Hepatocyte (in vitro differentiated cells): ENCODE measurements around the gene ESRP2.
A peak's percentile ranks its signal among the peaks of the same experiment; 100 is the strongest.

Experiments used
- EZH2 ChIP-seq: fragments of 200-600 bp; sonication (generic); IDR thresholded peaks from 2 replicates; pipeline ENCODE4 v1.6.1; 2016; ENCODE audit warnings: antibody characterized with exemption, mild to moderate bottlenecking, borderline replicate concordance
- TF ChIP-seq, protein P1 (sequence below): fragments of 200-600 bp; sonication (generic); IDR thresholded peaks from 2 replicates; pipeline ENCODE4 v1.5.1; 2016; ENCODE audit warnings: antibody characterized with exemption, mild to moderate bottlenecking; ENCODE audit not compliant: poor library complexity

DNA sequence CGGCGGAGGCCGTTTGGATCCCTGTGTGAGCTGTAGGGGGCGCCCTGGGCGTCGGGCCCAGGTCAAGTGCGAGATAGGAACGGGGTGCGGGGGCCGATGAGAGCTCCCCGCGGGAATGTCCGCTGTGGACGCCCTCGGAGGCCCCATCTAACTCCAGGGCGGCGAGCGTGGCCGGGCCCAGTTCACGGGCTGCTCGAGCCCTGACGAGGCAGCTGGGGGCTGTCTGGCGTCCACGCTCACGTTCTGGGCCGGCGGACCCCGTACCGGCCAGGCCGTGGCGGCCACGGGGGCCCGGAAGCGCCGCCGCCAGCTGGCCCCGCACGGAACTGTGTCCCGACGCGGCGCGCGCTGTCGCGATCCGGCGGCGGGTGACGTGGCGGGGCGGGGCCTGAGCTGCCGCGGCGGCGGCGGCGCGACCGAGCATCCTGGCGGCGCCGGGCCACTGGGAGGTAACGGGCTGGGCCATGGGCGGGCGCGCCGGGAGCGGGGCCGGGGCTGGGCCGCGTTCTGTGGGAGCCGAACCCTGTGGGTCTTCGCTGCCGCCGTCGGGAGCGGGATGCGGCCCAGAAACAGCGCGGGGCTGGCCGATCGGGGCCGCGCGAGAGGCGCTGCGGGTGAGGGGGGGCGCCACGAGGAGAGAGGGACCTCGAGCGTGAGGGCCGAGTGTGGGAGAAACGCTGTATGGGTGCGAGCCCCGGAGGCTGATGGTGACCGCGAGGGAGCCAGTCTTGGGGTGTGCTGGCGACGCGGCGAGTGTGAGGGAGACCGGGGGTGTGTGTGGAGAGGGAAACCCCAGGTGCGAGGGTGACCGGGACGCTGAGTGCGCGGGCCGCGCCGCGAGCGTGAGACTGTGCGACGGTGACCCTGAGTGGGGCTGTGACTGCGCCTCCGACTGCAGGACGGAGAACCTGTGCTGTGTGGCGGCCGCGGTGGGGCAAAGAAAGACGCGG lies 28.5 kb upstream of the ESRP2 start, which contains the start of gene SLC7A6:
- TF ChIP-seq, protein P1, sequence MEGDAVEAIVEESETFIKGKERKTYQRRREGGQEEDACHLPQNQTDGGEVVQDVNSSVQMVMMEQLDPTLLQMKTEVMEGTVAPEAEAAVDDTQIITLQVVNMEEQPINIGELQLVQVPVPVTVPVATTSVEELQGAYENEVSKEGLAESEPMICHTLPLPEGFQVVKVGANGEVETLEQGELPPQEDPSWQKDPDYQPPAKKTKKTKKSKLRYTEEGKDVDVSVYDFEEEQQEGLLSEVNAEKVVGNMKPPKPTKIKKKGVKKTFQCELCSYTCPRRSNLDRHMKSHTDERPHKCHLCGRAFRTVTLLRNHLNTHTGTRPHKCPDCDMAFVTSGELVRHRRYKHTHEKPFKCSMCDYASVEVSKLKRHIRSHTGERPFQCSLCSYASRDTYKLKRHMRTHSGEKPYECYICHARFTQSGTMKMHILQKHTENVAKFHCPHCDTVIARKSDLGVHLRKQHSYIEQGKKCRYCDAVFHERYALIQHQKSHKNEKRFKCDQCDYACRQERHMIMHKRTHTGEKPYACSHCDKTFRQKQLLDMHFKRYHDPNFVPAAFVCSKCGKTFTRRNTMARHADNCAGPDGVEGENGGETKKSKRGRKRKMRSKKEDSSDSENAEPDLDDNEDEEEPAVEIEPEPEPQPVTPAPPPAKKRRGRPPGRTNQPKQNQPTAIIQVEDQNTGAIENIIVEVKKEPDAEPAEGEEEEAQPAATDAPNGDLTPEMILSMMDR = peak; percentile 79
- TF ChIP-seq EZH2 = no peak
